ENCODE data around the gene C1orf122.

DNA sequence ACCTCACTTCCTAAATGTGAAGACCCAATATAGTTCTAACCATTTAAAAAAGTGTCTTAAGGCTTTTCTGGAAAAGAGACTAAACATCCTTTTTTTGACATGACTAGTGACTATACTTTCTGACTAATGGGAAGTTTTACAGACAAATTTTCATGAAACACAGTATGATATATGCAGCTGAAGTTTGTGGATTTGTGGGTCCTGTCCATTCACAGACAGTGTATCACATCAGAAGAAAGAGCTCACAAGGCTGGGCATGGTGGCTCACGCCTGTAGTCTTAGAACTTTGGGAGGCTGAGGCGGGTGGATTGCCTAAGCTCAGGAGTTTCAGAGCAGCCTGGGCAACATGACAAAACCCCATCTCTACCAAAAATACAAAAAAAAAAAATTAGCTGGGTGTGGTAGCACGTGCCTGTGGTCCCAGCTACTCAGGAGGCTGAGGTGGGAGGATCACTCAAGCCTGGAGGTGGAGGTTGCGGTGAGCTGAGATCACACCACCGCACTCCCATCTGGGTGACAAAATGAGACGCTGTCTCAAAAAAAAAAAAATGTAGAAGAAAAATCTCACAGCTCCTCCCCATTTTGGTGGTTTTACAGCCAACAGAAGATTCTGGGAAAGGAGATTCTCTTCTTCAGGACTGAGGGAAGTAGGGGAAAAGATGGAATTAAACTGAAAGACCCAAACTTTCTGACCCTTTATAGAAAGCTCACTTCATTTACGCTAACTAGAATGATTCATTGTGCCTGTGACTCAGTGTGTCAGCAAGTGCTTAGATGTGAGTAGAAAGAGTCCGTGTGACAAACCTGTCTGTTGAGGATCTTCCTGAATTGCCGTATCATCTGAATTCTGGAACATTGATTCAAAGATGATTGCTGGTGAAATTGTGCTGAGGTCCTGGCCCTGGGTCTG, 15.6 kb downstream of the C1orf122 start:
- TF ChIP-seq GATA2 (IDR thresholded peaks at IDR 0.05; ENCODE audit: low read depth, low read length) (no peak), GATA3 (IDR thresholded peaks at IDR 0.05; ENCODE audit: low read depth, low read length) (no peak)
